Measurements from ENCODE around the gene MDM2. TPM values are rescaled to one million over a fixed set of nuclear protein-coding genes. Genes with fewer than 3 reads are reported as not detected.

Gene MDM2
- total RNA-seq, 4 donors from 2014 or later: 46.5 to 87.1 (median 67.9) TPM

- 59 to 64% methylated on average over 2 of the region's 2 CpGs for WGBS, 2 donors
- Histone ChIP-seq H3K9me3 (no peaks in the 10 kb centered on the region), H3K4me1 (no peaks in the 10 kb centered on the region), H3K27me3 (no peaks in the 10 kb centered on the region), H3K27ac (no peak overlapping the region), H3K36me3 (peaks cover 0 to 84% (median 9%) of the 10 kb centered on the region in 3 donors), H3K4me3 (no peak overlapping the region)
- intact Hi-C loops (cut with DNase I): no loop called here
- no peak for TF ChIP-seq POLR2A (IDR thresholded peaks at IDR 0.05)
- TF ChIP-seq, protein P1, sequence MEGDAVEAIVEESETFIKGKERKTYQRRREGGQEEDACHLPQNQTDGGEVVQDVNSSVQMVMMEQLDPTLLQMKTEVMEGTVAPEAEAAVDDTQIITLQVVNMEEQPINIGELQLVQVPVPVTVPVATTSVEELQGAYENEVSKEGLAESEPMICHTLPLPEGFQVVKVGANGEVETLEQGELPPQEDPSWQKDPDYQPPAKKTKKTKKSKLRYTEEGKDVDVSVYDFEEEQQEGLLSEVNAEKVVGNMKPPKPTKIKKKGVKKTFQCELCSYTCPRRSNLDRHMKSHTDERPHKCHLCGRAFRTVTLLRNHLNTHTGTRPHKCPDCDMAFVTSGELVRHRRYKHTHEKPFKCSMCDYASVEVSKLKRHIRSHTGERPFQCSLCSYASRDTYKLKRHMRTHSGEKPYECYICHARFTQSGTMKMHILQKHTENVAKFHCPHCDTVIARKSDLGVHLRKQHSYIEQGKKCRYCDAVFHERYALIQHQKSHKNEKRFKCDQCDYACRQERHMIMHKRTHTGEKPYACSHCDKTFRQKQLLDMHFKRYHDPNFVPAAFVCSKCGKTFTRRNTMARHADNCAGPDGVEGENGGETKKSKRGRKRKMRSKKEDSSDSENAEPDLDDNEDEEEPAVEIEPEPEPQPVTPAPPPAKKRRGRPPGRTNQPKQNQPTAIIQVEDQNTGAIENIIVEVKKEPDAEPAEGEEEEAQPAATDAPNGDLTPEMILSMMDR (IDR thresholded peaks at IDR 0.05): no peak
- no peak for DNase-seq
Measured at GRCh38 chr12:68842784-68843567, 35.0 kb downstream of the MDM2 start.

GRCh38 chr12:68844318-68844745 lies 36.4 kb downstream of the MDM2 start:
- Histone ChIP-seq H3K9me3 (no peaks in the 10 kb centered on the region), H3K4me1 (no peaks in the 10 kb centered on the region), H3K4me3 (no peak overlapping the region), H3K36me3 (peaks cover 0 to 70% (median 7%) of the 10 kb centered on the region in 3 donors), H3K27me3 (no peaks in the 10 kb centered on the region), H3K27ac (no peak overlapping the region)
- DNase-seq: no peak
- TF ChIP-seq, protein P1 (IDR thresholded peaks at IDR 0.05): no peak
- no peak for TF ChIP-seq POLR2A (IDR thresholded peaks at IDR 0.05)
- 86 to 92% methylated on average over 3 to 4 of the region's 4 CpGs for WGBS, 2 donors
- intact Hi-C loops (cut with DNase I): no loop called here

- no peak for DNase-seq
- Histone ChIP-seq H3K27ac (no peak overlapping the region), H3K27me3 (no peaks in the 10 kb centered on the region), H3K4me3 (no peak overlapping the region), H3K4me1 (no peaks in the 10 kb centered on the region), H3K36me3 (peaks cover 0 to 63% (median 7%) of the 10 kb centered on the region in 3 donors), H3K9me3 (no peaks in the 10 kb centered on the region)
- TF ChIP-seq, protein P1 (IDR thresholded peaks at IDR 0.05): no peak
- no peak for TF ChIP-seq POLR2A (IDR thresholded peaks at IDR 0.05)
- intact Hi-C loops (cut with DNase I): no loop called here
- 92% methylated on average over 14 of the region's 14 CpGs for whole genome bisulfite sequencing, 2 donors
Measured at GRCh38 chr12:68844788-68845695, 37.1 kb downstream of the MDM2 start.

- Histone ChIP-seq H3K4me3 (no peak overlapping the region), H3K27ac (no peak overlapping the region), H3K36me3 (peaks cover 0 to 45% (median 4%) of the 10 kb centered on the region in 3 donors), H3K9me3 (no peaks in the 10 kb centered on the region), H3K4me1 (no peaks in the 10 kb centered on the region), H3K27me3 (no peaks in the 10 kb centered on the region)
- 71 to 77% methylated on average over 3 of the region's 3 CpGs for WGBS, 2 donors
- intact Hi-C loops (cut with DNase I): no loop called here
- no peak for DNase-seq
- TF ChIP-seq, protein P1 (IDR thresholded peaks at IDR 0.05): no peak
- no peak for TF ChIP-seq POLR2A (IDR thresholded peaks at IDR 0.05)
Measured at GRCh38 chr12:68846811-68847210, 38.8 kb downstream of the MDM2 start.

DNA sequence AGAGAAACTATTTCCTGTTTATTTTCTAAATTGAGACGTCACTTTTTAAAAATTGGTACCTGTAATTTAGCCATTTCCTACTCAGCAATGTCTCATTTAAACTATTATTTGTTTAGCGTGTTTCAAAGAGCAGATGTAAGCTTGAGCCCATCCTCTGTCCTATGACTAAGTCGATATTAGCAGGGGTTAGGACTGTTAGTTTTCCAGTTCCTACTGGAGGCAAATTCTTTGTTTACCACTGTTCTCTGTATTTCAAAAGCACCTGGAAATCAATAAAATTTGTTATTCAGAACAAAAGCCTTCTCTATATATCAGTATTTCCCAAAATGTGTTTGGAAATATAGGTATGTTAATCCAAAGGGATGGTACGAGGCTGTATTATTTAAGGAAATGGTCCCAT lies 42.4 kb downstream of the MDM2 start:
- Histone ChIP-seq H3K4me3 (no peak overlapping the region), H3K4me1 (no peaks in the 10 kb centered on the region), H3K27me3 (no peaks in the 10 kb centered on the region), H3K36me3 (peaks cover 0 to 11% (median 0%) of the 10 kb centered on the region in 3 donors), H3K9me3 (no peaks in the 10 kb centered on the region), H3K27ac (no peak overlapping the region)
- no peak for DNase-seq
- 61 to 65% methylated on average over 4 of the region's 4 CpGs for WGBS, 2 donors
- TF ChIP-seq, protein P1 (IDR thresholded peaks at IDR 0.05): no peak
- TF ChIP-seq POLR2A (IDR thresholded peaks at IDR 0.05): no peak
- intact Hi-C loops (cut with DNase I): loop anchor here (10.0 kb wide), 1 partner anchor 224 kb away; no protein-coding TSS in a partner anchor

All from esophagus squamous epithelium (tissue), 5 donors.